ENCODE data around the gene KLHDC7B. TPM values are rescaled to one million over a fixed set of nuclear protein-coding genes. Genes with fewer than 3 reads are reported as not detected.

Gene KLHDC7B
- total RNA-seq, 1 experiment from 2014 or later = not detected

GRCh38 chr22:50571264-50572175, 25.8 kb downstream of the KLHDC7B start:
- ChIA-PET CTCF (interaction anchor here (1.2 to 1.8 kb wide), 2 partner anchors 9 kb away, joined by 3 to 10 read pairs; partner anchors contain the start of gene SYCE3), POLR2A (no interaction called here)
- Mint-ChIP-seq H3K4me1 (no peaks in the 10 kb centered on the region), H3K27ac (no peak overlapping the region), H3K36me3 (peaks cover 31% of the 10 kb centered on the region), H3K9me3 (no peaks in the 10 kb centered on the region), H3K4me3 (no peak overlapping the region), H3K27me3 (ENCODE audit: low read depth) (no peaks in the 10 kb centered on the region)
- DNase-seq (ENCODE audit: low spot score) (no peak), ATAC-seq (no peak)
- TF ChIP-seq NFE2L1 (CRISPR knock-in tag; IDR thresholded peaks at IDR 0.05) (no peak), OVOL2 (CRISPR knock-in tag; IDR thresholded peaks at IDR 0.05; ENCODE audit: borderline replicate concordance) (no peak), ZNF671 (CRISPR knock-in tag; IDR thresholded peaks at IDR 0.05) (no peak), JUN (CRISPR knock-in tag; IDR thresholded peaks at IDR 0.05) (no peak), ZNF219 (CRISPR knock-in tag; IDR thresholded peaks at IDR 0.05; ENCODE audit: borderline replicate concordance) (no peak), ZBTB21 (CRISPR knock-in tag; IDR thresholded peaks at IDR 0.05; ENCODE audit: borderline replicate concordance) (no peak), HMGA2 (CRISPR knock-in tag; IDR thresholded peaks at IDR 0.05) (no peak), AFF4 (CRISPR knock-in tag; IDR thresholded peaks at IDR 0.05; ENCODE audit: borderline replicate concordance) (no peak), SP1 (CRISPR knock-in tag; conservative IDR thresholded peaks at IDR 0.05) (no peak), ZNF232 (CRISPR knock-in tag; IDR thresholded peaks at IDR 0.05) (no peak), MLX (CRISPR knock-in tag; IDR thresholded peaks at IDR 0.05) (no peak), TEAD4 (CRISPR knock-in tag; IDR thresholded peaks at IDR 0.05) (no peak), ZNF138 (CRISPR knock-in tag; conservative IDR thresholded peaks at IDR 0.05) (no peak), SOX15 (CRISPR knock-in tag; IDR thresholded peaks at IDR 0.05) (no peak), IRF1 (CRISPR knock-in tag; IDR thresholded peaks at IDR 0.05) (no peak), FOXP1 (CRISPR knock-in tag; IDR thresholded peaks at IDR 0.05; ENCODE audit: borderline replicate concordance) (no peak)

GRCh38 chr22:50572965-50573364, 27.3 kb downstream of the KLHDC7B start:
- ChIA-PET POLR2A (no interaction called here), CTCF (interaction anchor here (1.8 kb wide), 1 partner anchor 10 kb away, joined by 10 read pairs; the partner anchor contains the start of gene SYCE3)
- TF ChIP-seq E2F4 (CRISPR knock-in tag; IDR thresholded peaks at IDR 0.05; ENCODE audit: borderline replicate concordance, low read depth) (no peak), ZNF416 (CRISPR knock-in tag; IDR thresholded peaks at IDR 0.05) (no peak), ZMAT4 (CRISPR knock-in tag; IDR thresholded peaks at IDR 0.05) (no peak), MAX (CRISPR knock-in tag; IDR thresholded peaks at IDR 0.05) (no peak), USF2 (CRISPR knock-in tag; IDR thresholded peaks at IDR 0.05) (no peak), NFE2L1 (CRISPR knock-in tag; IDR thresholded peaks at IDR 0.05) (no peak), ZNF263 (CRISPR knock-in tag; IDR thresholded peaks at IDR 0.05; ENCODE audit: low read depth) (no peak), KAT7 (CRISPR knock-in tag; IDR thresholded peaks at IDR 0.05; ENCODE audit: borderline replicate concordance) (no peak), ZBTB43 (CRISPR knock-in tag; IDR thresholded peaks at IDR 0.05) (no peak), ZNF121 (CRISPR knock-in tag; IDR thresholded peaks at IDR 0.05) (no peak)

More at GRCh38 chr22:50572965-50573364, 27.3 kb downstream of the KLHDC7B start:
- no peaks in the 10 kb centered on the region for H3K27me3 Mint-ChIP-seq (ENCODE audit: low read depth)
- H3K4me3 Mint-ChIP-seq = no peak overlapping the region
- ATAC-seq (no peak), DNase-seq (ENCODE audit: low spot score) (no peak)
- H3K27ac Mint-ChIP-seq = no peak overlapping the region
- H3K36me3 Mint-ChIP-seq = peaks cover 31% of the 10 kb centered on the region
- no peaks in the 10 kb centered on the region for H3K4me1 Mint-ChIP-seq
- H3K9me3 Mint-ChIP-seq = no peaks in the 10 kb centered on the region
